HCT116 (cell line): ENCODE measurements around the gene SEMA4C. TPM values are rescaled to one million over a fixed set of nuclear protein-coding genes. Genes with fewer than 3 reads are reported as not detected.
A peak's percentile ranks its signal among the peaks of the same experiment; 100 is the strongest.

Experiments
- ATAC-seq: fragments of 200-7000 bp; cut with Tn5 transposase; 2 replicates; pipeline ENCODE4 v1.9.1; 2020; ENCODE audit warnings: mild to moderate bottlenecking, moderate library complexity
- BruUV-seq: library from RNA; stranded (reverse); fragments of 400-500 nt; replicated peaks from 2 replicates; lab custom pipeline; 2021; lab: Mats Ljungman, UMichigan
- CTCF ChIA-PET: fragments of 300-600 bp; sonication (Branson Sonifier 250); formaldehyde crosslinking; loops from one replicate; lab custom pipeline; 2021; ENCODE audit warnings: antibody characterized with exemption; lab: Charles Lee
- POLR2A ChIA-PET: fragments of 300-600, 350-600 bp; sonication (Branson Sonifier 250); formaldehyde crosslinking; loops from one replicate; lab custom pipeline; 2021; ENCODE audit warnings: antibody characterized with exemption; lab: Charles Lee
- RAD21 ChIA-PET, 2 experiments: fragments of 300-600 bp; sonication (Branson Sonifier 250); formaldehyde crosslinking; loops; one replicate each; lab custom pipeline; 2023; ENCODE audit warnings: low total read pairs in 2 of 2; ENCODE audit not compliant: uncharacterized antibody in 2 of 2, unreplicated experiment in 2 of 2, low non-redundant PET in 1 of 2; lab: Charles Lee
- DNase-seq: peaks from one replicate; pipeline ENCODE4 v3.0.0-alpha.2; 2010; ENCODE audit warnings: low read depth, low spot score
- H2AFZ ChIP-seq: fragments of 200-600 bp; shearing (Covaris generic), sonication (generic); 2 replicates; pipeline ENCODE4 v1.6.1; 2017; ENCODE audit warnings: low read depth, mixed run types, mixed read lengths, antibody characterized with exemption, low read length; ENCODE audit not compliant: poor library complexity, severe bottlenecking
- H3K27ac ChIP-seq: 2 replicates; pipeline ENCODE4 v1.5.1; 2012; ENCODE audit warnings: low read depth, low read length
- H3K27me3 ChIP-seq: fragments of 200-600 bp; sonication (generic); 2 replicates; pipeline ENCODE4 v1.6.1; 2016; ENCODE audit warnings: mixed run types, low read length, mixed read lengths; ENCODE audit not compliant: insufficient read depth
- H3K36me3 ChIP-seq, 2 experiments: fragments of 200-500 bp in 1 of 2; fragments of 200-600 bp in 1 of 2; sonication (Bioruptor generic) in 1 of 2; sonication (generic) in 1 of 2; 2 replicates each; pipeline versions ENCODE4 v1.5.1 to v1.6.1; 2014 to 2016; ENCODE audit warnings: low read length in 2 of 2, inconsistent platforms in 1 of 2, mixed read lengths in 1 of 2, mixed run types in 1 of 2; ENCODE audit not compliant: insufficient read depth in 2 of 2, control insufficient read depth in 1 of 2
- H3K4me1 ChIP-seq, 2 experiments: fragments of 200-600 bp in 1 of 2; sonication (generic) in 1 of 2; 2 replicates each; pipeline versions ENCODE4 v1.5.1 to v1.6.1; 2012 to 2017; ENCODE audit warnings: low read length in 2 of 2, inconsistent platforms in 1 of 2, mild to moderate bottlenecking in 1 of 2, mixed read lengths in 1 of 2, mixed run types in 1 of 2, moderate library complexity in 1 of 2; ENCODE audit not compliant: insufficient read depth in 2 of 2, control insufficient read depth in 1 of 2
- H3K4me2 ChIP-seq: fragments of 200-600 bp; sonication (generic); 2 replicates; pipeline ENCODE4 v1.6.1; 2017; ENCODE audit warnings: mixed run types, low read length, mixed read lengths
- H3K4me3 ChIP-seq, 2 experiments: fragments of 200-600 bp in 1 of 2; sonication (generic) in 1 of 2; replicated peaks in 1 of 2; 2 replicates each; pipeline ENCODE4 v1.5.1; 2011 to 2016; ENCODE audit warnings: low read length in 2 of 2, control low read depth in 1 of 2, low read depth in 1 of 2, mild to moderate bottlenecking in 1 of 2, mixed read lengths in 1 of 2, mixed run types in 1 of 2
- H3K79me2 ChIP-seq: fragments of 200-600 bp; sonication (generic); 2 replicates; pipeline ENCODE4 v1.6.1; 2017; ENCODE audit warnings: mild to moderate bottlenecking, mixed run types, low read length, moderate library complexity, mixed read lengths; ENCODE audit not compliant: insufficient read depth
- H3K9ac ChIP-seq: fragments of 200-600 bp; sonication (generic); 2 replicates; pipeline ENCODE4 v1.6.1; 2016; ENCODE audit warnings: low read length, mixed read lengths
- H3K9me2 ChIP-seq: fragments of 200-600 bp; sonication (generic), shearing (Covaris generic); 2 replicates; pipeline ENCODE4 v1.6.1; 2017; ENCODE audit warnings: mixed run types, mild to moderate bottlenecking, moderate library complexity; ENCODE audit not compliant: insufficient read depth
- H3K9me3 ChIP-seq, 2 experiments: fragments of 200-500 bp in 1 of 2; fragments of 200-600 bp in 1 of 2; sonication (Bioruptor generic) in 1 of 2; sonication (generic) in 1 of 2; 2 replicates each; pipeline ENCODE4 v1.6.1; 2014 to 2017; ENCODE audit warnings: low read length in 2 of 2, mixed read lengths in 2 of 2, inconsistent platforms in 1 of 2, low read depth in 1 of 2, mild to moderate bottlenecking in 1 of 2, mixed run types in 1 of 2, moderate library complexity in 1 of 2; ENCODE audit not compliant: control insufficient read depth in 1 of 2, insufficient read depth in 1 of 2
- H4K20me1 ChIP-seq: fragments of 200-600 bp; sonication (generic), shearing (Covaris generic); 2 replicates; pipeline ENCODE4 v1.6.1; 2017; ENCODE audit warnings: mixed run types, mild to moderate bottlenecking, moderate library complexity; ENCODE audit not compliant: insufficient read depth
- EZH2 ChIP-seq: fragments of 200-600 bp; sonication (generic); IDR thresholded peaks from 2 replicates; pipeline ENCODE4 v1.6.1; 2017; ENCODE audit warnings: antibody characterized with exemption, mixed run types
- JUND ChIP-seq: IDR thresholded peaks from 2 replicates; pipeline ENCODE4 v1.6.1; 2012
- POLR2A ChIP-seq: IDR thresholded peaks from 2 replicates; pipeline ENCODE4 v1.7.0; 2011; ENCODE audit warnings: borderline replicate concordance; ENCODE audit not compliant: insufficient read depth, insufficient read length; ENCODE audit errors: extremely low read depth
- RAD21 ChIP-seq: IDR thresholded peaks from 2 replicates; pipeline ENCODE4 v1.6.1; 2012; ENCODE audit warnings: low read depth, mild to moderate bottlenecking
- SRF ChIP-seq: IDR thresholded peaks from 2 replicates; pipeline ENCODE4 v1.6.1; 2012; ENCODE audit warnings: low read depth
- ZFX ChIP-seq: fragments of 450-650 bp; IDR thresholded peaks from 2 replicates; pipeline ENCODE4 v1.6.1; 2017
- intact Hi-C: fragments of 100-400 bp; cut with micrococcal nuclease; formaldehyde crosslinking; loops from 2 replicates; pipeline ENCODE4 v1.10.0; 2022
- total RNA-seq: library from RNA; stranded (reverse); gene quantifications from one replicate; pipeline ENCODE4 v1.2.1, GENCODE V29; 2021; ENCODE audit not compliant: unreplicated experiment
- TF ChIP-seq, protein P1 (sequence below): IDR thresholded peaks from 2 replicates; pipeline ENCODE4 v1.6.1; 2012
- TF ChIP-seq, protein P2 (sequence below), 3 experiments: fragments of 200-600 bp in 1 of 3; sonication (generic) in 1 of 3; IDR thresholded peaks in 2 of 3; conservative IDR thresholded peaks in 1 of 3; 2 replicates each; pipeline ENCODE4 v1.5.1; 2012 to 2017; ENCODE audit warnings: low read depth in 2 of 3, low read length in 2 of 3, antibody characterized with exemption in 1 of 3, borderline replicate concordance in 1 of 3, control low read depth in 1 of 3, mild to moderate bottlenecking in 1 of 3, mixed read lengths in 1 of 3, mixed run types in 1 of 3, moderate library complexity in 1 of 3; ENCODE audit not compliant: insufficient read depth in 1 of 3

The SEMA4C gene
- total RNA-seq, 1 experiment from 2014 or later = 25.4 TPM

DNA sequence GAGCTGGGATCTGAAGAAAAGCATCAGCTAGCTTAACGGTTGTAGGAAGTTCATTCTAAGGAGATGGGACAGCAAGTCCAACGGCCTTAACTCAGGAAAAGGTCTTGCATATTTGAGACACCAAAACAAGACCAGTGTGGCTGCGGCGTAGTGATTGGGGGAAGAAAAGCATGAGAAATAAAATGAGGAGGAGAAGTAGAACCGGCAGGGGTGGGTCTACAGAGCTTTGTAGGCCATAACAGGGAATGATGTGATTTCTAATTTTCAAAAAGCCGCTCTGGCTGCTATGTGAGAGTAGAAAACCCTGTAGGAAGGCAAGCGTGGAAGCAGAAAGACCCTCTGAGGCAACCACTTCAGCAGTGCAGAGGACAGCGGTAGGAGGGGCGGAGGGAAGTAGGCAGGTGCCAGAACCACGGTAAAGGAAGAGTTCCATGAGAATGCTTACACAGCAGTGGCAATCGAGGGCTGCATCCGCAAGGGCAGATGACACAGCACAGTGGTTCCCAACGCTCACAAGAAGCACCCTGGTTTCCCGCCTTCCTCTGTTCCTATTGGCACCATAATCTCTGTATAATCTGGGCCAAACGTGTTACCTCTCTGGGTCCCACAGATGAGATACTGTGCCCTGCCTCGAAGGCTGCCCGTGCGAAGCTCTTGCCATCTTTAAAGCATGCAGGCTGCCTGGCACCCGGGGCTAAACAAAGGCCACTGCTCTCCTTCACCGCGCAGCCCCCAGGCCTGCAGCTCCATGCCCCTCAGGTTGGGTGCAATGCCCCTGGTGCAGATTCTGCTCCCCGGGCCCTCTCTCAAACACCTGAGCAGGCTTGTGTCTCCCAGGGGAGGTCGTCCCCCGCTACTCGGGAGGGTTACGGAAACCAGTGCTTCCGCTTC, 12.9 kb downstream of the SEMA4C start:
- BruUV-seq = TSS peak; percentile 25
- Histone ChIP-seq H3K9me2 (no peaks in the 10 kb centered on the region), H3K27me3 (no peaks in the 10 kb centered on the region), H3K9ac (peak overlapping the region; percentile 89), H3K79me2 (peaks cover 30% of the 10 kb centered on the region), H3K4me2 (peak overlapping the region; percentile 99), H4K20me1 (no peaks in the 10 kb centered on the region), H3K4me3 (peak overlapping the region; percentile 84 to 93), H3K27ac (peak overlapping the region; percentile 67), H3K4me1 (peaks cover 9 to 20% of the 10 kb centered on the region in 2 experiments), H3K9me3 (no peaks in the 10 kb centered on the region), H2AFZ (no peak overlapping the region), H3K36me3 (peaks cover 19 to 20% of the 10 kb centered on the region in 2 experiments; a peak in 3 of 4 replicates)
- no peak for DNase-seq
- ChIA-PET POLR2A (interaction anchor here (0.7 to 2.7 kb wide), 5 partner anchors 12 to 256 kb away, joined by 3 to 20 read pairs (median 3); partner anchors contain the start of genes ANKRD36 and SEMA4C), CTCF (interaction anchor here (0.7 to 4.1 kb wide), 18 partner anchors 11 to 307 kb away, joined by 3 to 42 read pairs (median 6); partner anchors contain the start of genes ANKRD36 and KANSL3), RAD21 (interaction anchor here (0.7 to 2.4 kb wide), 5 partner anchors 12 to 256 kb away, joined by 5 to 13 read pairs (median 6); partner anchors contain the start of genes ANKRD36 (in 1 of the 2) and SEMA4C (in 1 of the 2))
- no peak; the same call in 1 of the 2 replicates for ATAC-seq
- intact Hi-C loops = no loop called here
- TF ChIP-seq EZH2 = no peak
- TF ChIP-seq, protein P1, sequence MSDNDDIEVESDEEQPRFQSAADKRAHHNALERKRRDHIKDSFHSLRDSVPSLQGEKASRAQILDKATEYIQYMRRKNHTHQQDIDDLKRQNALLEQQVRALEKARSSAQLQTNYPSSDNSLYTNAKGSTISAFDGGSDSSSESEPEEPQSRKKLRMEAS = no peak
- TF ChIP-seq, protein P2, sequence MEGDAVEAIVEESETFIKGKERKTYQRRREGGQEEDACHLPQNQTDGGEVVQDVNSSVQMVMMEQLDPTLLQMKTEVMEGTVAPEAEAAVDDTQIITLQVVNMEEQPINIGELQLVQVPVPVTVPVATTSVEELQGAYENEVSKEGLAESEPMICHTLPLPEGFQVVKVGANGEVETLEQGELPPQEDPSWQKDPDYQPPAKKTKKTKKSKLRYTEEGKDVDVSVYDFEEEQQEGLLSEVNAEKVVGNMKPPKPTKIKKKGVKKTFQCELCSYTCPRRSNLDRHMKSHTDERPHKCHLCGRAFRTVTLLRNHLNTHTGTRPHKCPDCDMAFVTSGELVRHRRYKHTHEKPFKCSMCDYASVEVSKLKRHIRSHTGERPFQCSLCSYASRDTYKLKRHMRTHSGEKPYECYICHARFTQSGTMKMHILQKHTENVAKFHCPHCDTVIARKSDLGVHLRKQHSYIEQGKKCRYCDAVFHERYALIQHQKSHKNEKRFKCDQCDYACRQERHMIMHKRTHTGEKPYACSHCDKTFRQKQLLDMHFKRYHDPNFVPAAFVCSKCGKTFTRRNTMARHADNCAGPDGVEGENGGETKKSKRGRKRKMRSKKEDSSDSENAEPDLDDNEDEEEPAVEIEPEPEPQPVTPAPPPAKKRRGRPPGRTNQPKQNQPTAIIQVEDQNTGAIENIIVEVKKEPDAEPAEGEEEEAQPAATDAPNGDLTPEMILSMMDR (IDR thresholded peaks at IDR 0.05 in 2 of 3, conservative IDR thresholded peaks at IDR 0.05 in 1 of 3; ENCODE audit: borderline replicate concordance in 1 of 3, insufficient read depth in 1 of 3, low read depth in 2 of 3, low read length in 2 of 3) = no peak
- no peak for TF ChIP-seq RAD21
- TF ChIP-seq SRF = no peak
- no peak for TF ChIP-seq JUND
- no peak for TF ChIP-seq ZFX
- TF ChIP-seq POLR2A = no peak
